AG10803 (cell line): ENCODE data around the gene ULBP3.

Experiments
- DNase-seq: peaks from one replicate; pipeline ENCODE4 v3.0.0; 2010; ENCODE audit warnings: low read depth
- H3K4me3 ChIP-seq: 2 replicates; pipeline ENCODE4 v1.5.1; 2011; ENCODE audit warnings: mild to moderate bottlenecking, low read length, control low read depth
- CTCF ChIP-seq: conservative IDR thresholded peaks from 2 replicates; pipeline ENCODE4 v1.5.1; 2011; ENCODE audit warnings: mild to moderate bottlenecking, low read length, control low read depth, inconsistent platforms

Gene ULBP3

DNA sequence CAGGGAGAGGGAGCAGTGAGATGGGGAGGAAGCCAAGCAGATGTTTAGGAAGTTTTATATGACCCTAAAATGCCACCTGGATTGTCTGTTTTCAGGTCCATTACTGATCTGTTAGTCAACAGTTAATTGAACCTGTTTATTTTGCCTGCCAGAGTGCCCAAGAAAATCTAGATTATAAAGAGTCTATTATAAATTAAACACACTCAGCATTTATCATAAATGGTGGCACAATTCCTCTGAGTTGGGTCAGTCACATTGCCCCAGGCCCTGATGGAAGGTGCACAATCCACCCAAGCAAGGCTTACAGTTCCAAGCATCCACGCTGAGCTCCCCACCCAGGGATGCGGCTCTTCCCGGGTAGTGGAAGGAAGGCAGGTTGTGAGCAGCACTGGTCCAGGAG is 21.4 kb upstream of the ULBP3 start:
- DNase-seq: no peak
- TF ChIP-seq CTCF: no peak
- no peak overlapping the region for H3K4me3 ChIP-seq

DNA sequence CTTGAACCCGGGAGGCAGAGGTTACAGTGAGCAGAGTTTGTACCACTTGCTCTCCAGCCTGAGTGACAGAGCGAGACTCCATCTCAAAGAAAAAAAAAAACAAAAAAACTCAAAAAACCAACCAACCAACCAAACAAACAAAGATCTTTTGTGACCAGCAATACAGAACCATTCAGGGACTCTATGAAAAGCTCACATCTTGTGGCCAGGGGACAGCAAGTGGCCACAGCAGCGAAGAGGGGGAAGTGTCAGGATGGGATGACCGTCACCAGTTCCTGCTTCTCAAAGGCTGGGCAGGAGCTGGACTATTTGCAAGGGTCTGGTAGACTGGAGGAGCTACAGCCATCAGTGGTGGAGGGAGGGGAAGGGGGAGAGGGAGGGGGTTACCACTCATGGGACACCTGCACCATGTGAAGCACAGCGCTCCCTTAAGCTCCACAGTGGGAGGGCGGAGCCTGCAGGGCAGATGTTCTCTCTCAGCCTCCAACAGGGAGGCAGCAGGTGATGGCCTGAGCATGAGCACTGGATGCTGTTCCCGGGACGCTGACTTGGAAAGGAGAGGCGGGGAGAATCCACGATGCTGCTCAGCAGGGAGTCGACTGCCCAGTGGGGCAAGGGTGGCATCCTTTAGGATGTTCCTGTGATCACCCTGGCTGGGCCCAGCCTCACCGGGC is 19.7 kb upstream of the ULBP3 start:
- no peak overlapping the region for H3K4me3 ChIP-seq
- no peak for TF ChIP-seq CTCF
- no peak for DNase-seq

DNA sequence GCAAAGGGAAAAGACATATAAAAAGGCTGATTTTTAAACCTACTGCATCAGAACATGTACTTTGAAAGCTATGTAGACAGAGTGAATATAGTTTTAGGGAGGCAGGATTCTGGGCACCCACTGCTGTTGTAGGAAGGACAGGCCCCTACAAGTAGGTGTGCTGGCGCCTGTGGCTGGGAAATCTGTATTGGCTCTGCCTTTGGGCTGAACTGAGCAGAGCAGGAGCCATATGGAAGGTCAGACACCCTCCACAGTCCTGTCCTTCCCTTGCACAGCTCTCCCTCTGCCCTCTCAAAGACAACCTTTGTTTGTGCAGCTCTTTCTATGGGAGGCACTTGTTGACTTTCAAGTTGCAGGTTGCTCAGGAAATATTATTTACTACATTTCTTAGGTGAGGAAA is 18.4 kb upstream of the ULBP3 start:
- no peak overlapping the region for H3K4me3 ChIP-seq
- no peak for DNase-seq
- no peak for TF ChIP-seq CTCF

- no peak for DNase-seq
- no peak for TF ChIP-seq CTCF
- no peak overlapping the region for H3K4me3 ChIP-seq
Measured at GRCh38 chr6:150086026-150086425, 17.1 kb upstream of the ULBP3 start.

- H3K4me3 ChIP-seq: no peak overlapping the region
- DNase-seq: no peak
- no peak for TF ChIP-seq CTCF
Measured at GRCh38 chr6:150084426-150084825, 15.5 kb upstream of the ULBP3 start.

GRCh38 chr6:150083839-150084238 is 14.9 kb upstream of the ULBP3 start:
- TF ChIP-seq CTCF: no peak
- H3K4me3 ChIP-seq: no peak overlapping the region
- no peak for DNase-seq

GRCh38 chr6:150081702-150082101 is 12.8 kb upstream of the ULBP3 start:
- no peak for TF ChIP-seq CTCF
- H3K4me3 ChIP-seq: no peak overlapping the region
- no peak for DNase-seq
